VCaP (cell line): ENCODE data around the gene WNT10A.

Experiments
- H3K27ac ChIP-seq: fragments of 450-650 bp; 2 replicates; pipeline ENCODE4 v1.5.1; 2017
- TF ChIP-seq, protein P1 (sequence below): fragments of 450-650 bp; conservative IDR thresholded peaks from 2 replicates; pipeline ENCODE4 v1.5.1; 2017; ENCODE audit warnings: mild to moderate bottlenecking, moderate library complexity

The WNT10A gene

DNA sequence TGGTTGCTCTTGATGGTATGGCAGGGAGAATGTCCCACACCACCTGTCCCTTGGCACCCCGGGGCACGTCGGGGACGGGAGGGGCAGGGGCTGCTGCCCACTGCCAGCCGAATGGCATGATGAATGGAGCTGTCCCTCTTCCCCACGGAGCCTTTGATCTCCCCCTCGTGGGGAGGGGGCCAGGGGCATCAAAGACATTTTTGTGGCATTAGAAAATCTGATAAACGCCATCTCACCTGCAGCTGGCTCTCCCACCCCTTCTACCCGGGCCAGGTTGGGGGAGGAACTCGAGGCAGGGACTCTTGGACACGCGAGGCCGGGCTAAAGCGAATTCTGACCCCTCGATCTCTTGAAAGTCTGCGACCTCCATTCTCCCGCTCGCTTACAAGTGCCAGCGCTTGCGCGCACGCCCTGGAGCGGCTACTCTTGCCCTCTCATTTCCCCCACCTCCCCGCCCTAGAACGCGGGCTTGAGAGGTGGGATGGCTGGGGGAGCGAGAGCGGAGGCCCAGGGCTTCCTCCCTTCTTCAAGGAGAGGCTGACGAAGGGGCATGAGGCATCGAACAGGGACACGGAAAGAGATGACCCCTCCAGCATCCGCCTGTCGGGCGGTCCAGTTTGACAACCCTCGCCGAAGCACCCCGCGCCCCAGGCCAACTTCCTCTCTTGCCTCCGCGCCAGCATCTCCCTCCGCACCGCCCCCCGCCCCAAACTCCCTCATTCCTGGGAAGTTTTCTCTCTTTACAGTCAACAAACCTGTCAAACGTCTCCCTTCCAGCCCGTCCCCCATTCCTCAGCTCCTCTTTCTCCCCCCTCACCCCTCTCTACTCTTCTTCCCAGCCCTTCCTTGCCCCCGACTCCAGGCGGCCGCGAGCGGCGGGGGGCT lies 21.7 kb upstream of the WNT10A start:
- TF ChIP-seq, protein P1, sequence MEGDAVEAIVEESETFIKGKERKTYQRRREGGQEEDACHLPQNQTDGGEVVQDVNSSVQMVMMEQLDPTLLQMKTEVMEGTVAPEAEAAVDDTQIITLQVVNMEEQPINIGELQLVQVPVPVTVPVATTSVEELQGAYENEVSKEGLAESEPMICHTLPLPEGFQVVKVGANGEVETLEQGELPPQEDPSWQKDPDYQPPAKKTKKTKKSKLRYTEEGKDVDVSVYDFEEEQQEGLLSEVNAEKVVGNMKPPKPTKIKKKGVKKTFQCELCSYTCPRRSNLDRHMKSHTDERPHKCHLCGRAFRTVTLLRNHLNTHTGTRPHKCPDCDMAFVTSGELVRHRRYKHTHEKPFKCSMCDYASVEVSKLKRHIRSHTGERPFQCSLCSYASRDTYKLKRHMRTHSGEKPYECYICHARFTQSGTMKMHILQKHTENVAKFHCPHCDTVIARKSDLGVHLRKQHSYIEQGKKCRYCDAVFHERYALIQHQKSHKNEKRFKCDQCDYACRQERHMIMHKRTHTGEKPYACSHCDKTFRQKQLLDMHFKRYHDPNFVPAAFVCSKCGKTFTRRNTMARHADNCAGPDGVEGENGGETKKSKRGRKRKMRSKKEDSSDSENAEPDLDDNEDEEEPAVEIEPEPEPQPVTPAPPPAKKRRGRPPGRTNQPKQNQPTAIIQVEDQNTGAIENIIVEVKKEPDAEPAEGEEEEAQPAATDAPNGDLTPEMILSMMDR: no peak
- H3K27ac ChIP-seq: no peak overlapping the region

DNA sequence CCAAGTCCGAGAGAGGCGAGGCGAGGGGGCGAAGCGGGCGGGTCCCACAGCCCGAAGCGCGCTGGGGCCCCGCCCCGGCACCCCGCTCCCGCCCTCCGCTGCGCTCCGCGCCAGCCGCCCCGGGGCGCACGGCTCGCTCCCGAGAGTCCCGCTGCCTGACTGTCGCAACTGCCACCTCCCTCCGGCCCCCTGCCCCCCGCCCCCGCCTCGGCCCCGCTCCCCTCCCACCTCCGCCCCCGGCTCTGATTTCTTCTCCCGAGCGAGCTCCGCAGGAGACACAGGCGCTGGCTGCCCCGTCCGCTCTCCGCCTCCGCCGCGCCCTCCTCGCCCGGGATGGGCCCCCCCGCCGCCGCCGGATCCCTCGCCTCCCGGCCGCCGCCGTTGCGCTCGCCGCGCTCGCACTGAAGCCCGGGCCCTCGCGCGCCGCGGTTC lies 21.1 kb upstream of the WNT10A start, which contains the start of gene WNT6:
WNT6 (plus strand) TSS at position 250 of the 432 bp plus-strand sequence. CDS start 233 bp downstream, outside the sequence.
- TF ChIP-seq, protein P1: no peak

DNA sequence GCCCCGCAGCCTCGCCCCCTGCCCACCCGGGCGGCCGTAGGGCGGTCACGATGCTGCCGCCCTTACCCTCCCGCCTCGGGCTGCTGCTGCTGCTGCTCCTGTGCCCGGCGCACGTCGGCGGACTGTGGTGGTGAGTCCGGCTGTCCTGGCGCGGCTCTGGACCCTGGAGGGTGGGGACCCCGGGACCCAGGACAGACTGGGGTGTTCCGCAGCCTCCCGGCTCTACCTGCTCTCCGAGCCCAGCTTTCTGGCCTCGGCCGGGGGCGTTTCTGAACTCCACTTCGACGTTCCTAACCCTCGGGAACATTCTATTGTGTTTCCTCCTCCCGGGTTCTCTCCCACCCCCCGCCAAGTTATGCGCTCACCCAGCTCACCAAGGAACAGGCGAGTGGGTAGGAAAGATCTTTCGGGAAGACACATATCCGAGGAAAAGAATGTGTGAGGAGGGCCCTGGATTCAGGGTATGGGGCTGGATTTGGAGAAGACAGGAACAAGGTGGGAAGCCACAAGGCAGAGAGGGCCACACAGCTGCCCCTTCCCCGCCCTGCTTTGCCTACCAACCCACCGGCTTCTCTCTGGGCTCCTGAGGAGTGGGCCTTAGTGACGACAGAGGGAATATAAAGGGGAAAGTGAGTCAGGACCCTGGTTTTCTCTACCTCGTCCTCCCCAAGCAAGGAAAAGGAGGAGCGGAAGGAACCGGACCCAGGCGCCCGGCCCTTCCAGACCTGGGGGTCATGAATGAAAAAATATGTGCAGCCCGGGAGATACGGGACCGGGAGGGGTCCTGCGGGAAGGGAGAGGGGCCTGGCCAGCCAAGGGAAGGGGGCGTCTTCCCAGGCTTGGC lies 20.4 kb upstream of the WNT10A start:
- H3K27ac ChIP-seq: no peak overlapping the region; the same call in 1 of the 2 replicates
- TF ChIP-seq, protein P1: no peak

More for the DNA sequence above, 21.1 kb upstream of the WNT10A start, which contains the start of gene WNT6:
- H3K27ac ChIP-seq: no peak within 1 kb of the TSS; the same call in 1 of the 2 replicates

DNA sequence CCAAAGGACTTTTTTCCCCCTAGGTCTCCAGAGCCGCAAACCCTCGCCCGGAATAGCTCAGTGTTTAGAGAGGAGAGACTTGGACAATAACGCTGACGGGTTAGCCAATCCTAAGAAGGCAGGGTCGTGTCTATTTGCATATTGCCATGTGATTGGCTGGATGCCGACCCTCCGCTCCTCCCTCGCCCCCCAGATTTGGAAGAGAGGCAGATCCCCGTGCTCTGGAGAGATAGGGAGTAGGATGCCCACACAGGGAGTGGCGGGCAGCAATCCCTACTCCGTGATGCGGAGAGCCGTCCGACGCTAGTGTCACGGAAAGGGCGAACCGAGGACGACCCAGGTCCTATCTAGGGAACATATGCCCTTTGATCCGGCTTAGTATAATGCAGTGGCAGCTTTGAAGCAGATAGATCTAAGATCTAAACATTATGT lies 19.7 kb upstream of the WNT10A start:
- H3K27ac ChIP-seq: no peak overlapping the region
- TF ChIP-seq, protein P1: no peak

DNA sequence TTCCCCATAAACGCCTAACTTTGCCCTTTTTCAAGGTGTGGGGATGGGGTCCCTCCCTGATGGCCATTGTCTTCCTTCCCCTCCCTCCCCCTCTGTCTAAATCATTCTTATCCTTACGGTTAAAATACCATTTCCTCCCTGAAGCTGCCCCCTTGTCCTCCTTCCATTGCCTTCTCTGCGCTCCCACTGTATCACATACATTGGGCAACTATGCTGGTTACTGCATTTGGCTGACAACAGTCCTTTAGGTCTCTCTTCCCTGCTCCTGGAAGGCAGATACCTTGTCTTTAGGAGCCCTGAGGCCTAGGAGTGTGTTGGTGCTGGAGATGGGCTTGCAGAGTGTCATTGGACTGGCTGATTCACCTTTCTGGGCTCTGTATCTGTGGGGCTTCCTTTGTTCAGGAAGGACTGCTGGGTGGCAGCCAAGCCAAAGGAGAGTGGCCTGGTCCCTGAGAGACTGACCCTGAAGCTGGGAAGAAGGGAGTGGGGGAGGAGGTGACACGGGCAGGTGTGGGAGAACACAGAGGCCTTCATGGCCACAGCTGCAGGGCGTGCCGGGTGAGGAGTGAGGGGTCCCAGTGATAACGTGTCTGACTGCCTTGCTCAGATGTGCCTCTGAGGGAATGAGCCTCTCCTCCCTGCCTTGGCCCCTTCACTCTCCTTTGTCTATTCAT lies 18.9 kb upstream of the WNT10A start:
- TF ChIP-seq, protein P1: no peak
- H3K27ac ChIP-seq: no peak overlapping the region

DNA sequence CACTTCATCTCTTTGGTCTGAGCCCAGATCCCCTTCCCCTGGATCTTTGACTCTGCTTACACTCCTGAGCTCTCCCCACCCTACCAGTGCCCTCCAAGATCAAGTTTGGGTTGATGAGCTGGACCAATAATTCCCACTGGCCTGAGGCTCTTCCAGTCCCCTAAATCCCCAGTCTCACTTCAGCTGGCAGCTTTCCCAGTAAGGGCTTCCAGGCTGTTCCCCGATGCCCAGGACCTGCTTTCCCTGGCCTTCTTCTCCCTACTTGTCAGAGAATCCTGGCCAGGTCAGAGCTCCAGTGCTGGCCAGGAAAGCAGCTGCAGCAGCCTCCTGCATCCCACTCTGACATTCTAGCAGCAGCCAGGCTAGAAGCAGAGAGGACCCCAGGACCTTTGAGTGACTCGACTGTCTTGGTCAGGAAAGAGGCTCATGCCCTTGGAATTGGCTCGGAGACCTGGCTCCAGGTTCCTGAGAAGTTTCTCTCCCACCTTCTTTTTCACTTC lies 17.6 kb upstream of the WNT10A start:
- no peak overlapping the region for H3K27ac ChIP-seq
- TF ChIP-seq, protein P1: no peak
